Mesothelial cell of epicardium (in vitro differentiated cells): ENCODE data around the gene MXD4. TPM values are rescaled to one million over a fixed set of nuclear protein-coding genes. Genes with fewer than 3 reads are reported as not detected.

ENCODE experiments used
- DNase-seq, 2 experiments: peaks; one replicate each; pipeline ENCODE4 v3.0.0; 2021; ENCODE audit warnings: low spot score in 2 of 2; ENCODE audit not compliant: unreplicated experiment in 2 of 2
- H3K27ac Mint-ChIP-seq: 2 replicates; pipeline ENCODE4 v1.8.0; 2021; ENCODE audit warnings: mixed read lengths
- H3K27me3 Mint-ChIP-seq: 2 replicates; pipeline ENCODE4 v1.8.0; 2021; ENCODE audit warnings: low read depth, mixed read lengths
- H3K36me3 Mint-ChIP-seq: 2 replicates; pipeline ENCODE4 v1.8.0; 2021; ENCODE audit warnings: mixed read lengths
- H3K4me1 Mint-ChIP-seq: 2 replicates; pipeline ENCODE4 v1.8.0; 2021; ENCODE audit warnings: mixed read lengths
- H3K4me3 Mint-ChIP-seq: 2 replicates; pipeline ENCODE4 v1.8.0; 2021; ENCODE audit warnings: mild to moderate bottlenecking, moderate library complexity, mixed read lengths
- H3K9me3 Mint-ChIP-seq: 2 replicates; pipeline ENCODE4 v1.8.0; 2021; ENCODE audit warnings: mixed read lengths
- total RNA-seq: library from RNA; stranded (reverse); gene quantifications from 3 replicates; pipeline ENCODE4 v1.2.1, GENCODE V29; 2021
- TF ChIP-seq, protein P1 (sequence below): fragments of 200-600 bp; sonication (generic); IDR thresholded peaks from one replicate; pipeline ENCODE4 v1.5.0; 2021; ENCODE audit warnings: antibody characterized with exemption; ENCODE audit not compliant: unreplicated experiment

MXD4 gene
- total RNA-seq, 1 donor from 2014 or later, result 104 TPM

DNA sequence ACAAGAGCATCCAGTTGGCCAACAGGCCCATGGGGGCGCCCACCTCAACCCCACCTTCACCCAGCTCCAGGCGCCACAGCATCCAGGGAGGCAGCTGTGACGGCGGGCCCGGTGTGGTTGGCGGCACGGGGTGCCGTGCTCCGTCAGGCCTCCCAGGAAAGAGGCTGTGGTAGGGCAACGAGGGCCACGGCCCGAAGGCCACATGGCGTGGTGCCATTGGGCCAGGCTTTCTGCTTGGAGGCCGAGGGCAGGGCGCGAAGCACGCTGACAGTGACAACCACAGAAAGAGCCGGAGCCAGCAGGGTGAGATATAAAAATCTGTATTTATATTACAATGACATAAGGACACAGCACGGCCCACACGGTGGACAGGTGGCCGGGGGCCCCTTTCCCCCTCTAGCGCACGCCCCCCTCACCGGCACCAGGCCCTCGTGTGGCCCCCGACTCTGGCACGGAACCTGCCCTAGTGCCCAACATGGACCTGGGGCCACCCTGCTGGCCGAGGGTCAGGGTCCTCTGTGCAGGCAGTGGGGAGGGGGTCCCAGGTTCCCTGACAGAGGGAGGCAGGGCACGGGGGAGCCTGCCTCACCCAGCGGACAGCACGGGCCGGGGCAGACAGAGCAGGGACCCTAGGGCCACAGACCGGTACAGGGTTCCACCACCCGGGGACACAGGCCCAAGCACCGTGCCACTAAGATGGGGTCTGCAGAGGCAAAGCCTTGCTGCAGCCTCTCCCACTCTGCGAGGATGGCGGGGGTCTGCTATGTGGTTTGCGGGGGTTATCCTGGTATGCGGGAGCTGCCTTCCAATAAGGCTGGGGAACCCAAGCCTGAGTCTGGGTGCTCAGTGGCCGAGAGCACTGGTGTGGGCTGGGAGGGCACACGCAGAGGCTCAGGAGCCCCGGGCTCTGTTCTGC lies 14.5 kb downstream of the MXD4 start:
- TF ChIP-seq, protein P1, sequence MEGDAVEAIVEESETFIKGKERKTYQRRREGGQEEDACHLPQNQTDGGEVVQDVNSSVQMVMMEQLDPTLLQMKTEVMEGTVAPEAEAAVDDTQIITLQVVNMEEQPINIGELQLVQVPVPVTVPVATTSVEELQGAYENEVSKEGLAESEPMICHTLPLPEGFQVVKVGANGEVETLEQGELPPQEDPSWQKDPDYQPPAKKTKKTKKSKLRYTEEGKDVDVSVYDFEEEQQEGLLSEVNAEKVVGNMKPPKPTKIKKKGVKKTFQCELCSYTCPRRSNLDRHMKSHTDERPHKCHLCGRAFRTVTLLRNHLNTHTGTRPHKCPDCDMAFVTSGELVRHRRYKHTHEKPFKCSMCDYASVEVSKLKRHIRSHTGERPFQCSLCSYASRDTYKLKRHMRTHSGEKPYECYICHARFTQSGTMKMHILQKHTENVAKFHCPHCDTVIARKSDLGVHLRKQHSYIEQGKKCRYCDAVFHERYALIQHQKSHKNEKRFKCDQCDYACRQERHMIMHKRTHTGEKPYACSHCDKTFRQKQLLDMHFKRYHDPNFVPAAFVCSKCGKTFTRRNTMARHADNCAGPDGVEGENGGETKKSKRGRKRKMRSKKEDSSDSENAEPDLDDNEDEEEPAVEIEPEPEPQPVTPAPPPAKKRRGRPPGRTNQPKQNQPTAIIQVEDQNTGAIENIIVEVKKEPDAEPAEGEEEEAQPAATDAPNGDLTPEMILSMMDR, result no peak
- Mint-ChIP-seq H3K4me3 (no peak overlapping the region), H3K4me1 (peaks cover 9% of the 10 kb centered on the region), H3K27me3 (no peaks in the 10 kb centered on the region), H3K9me3 (no peaks in the 10 kb centered on the region), H3K27ac (no peak overlapping the region), H3K36me3 (no peaks in the 10 kb centered on the region)
- DNase-seq, result peak in 1 of 2 experiments; percentile 18

DNA sequence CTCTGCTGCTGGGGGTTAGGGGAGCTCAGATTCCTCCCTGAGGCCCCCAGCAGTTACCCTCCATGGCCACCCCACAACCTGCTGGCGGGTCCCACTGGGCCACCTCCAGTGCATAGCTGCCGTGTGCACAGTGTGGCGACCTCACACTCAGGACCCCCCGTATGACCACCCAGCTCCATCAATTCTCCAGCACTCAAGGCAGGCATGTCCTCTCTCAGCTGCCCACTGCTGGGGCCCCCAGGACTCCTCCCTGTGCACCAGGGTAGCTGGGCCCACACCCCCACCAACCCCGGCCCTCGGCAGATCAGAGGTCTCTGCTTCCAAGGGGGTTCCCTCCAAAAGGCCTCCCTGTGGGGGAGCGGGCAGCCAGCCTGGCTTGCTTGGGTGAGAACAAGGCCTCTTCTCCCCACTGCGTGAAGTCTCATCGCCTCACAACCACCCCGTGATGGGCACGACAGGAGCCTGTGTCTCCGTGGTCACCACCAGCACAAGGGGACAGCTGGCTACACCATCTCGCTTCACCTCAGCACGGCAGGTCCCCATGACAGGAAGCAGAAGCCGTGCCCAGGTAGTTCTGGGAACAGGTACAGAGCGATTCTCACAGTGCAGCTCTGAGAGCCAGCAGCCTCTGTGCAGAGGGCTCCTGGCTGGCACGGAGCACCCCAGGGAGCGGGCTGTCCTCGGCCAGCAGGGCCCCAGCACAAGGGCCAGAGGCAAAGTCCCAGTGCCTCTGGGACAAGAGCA lies 15.4 kb downstream of the MXD4 start:
- Mint-ChIP-seq H3K27me3 (no peaks in the 10 kb centered on the region), H3K36me3 (no peaks in the 10 kb centered on the region), H3K4me3 (no peak overlapping the region), H3K9me3 (no peaks in the 10 kb centered on the region), H3K4me1 (peaks cover 9% of the 10 kb centered on the region), H3K27ac (no peak overlapping the region)
- TF ChIP-seq, protein P1, result no peak
- DNase-seq, result no peak

DNA sequence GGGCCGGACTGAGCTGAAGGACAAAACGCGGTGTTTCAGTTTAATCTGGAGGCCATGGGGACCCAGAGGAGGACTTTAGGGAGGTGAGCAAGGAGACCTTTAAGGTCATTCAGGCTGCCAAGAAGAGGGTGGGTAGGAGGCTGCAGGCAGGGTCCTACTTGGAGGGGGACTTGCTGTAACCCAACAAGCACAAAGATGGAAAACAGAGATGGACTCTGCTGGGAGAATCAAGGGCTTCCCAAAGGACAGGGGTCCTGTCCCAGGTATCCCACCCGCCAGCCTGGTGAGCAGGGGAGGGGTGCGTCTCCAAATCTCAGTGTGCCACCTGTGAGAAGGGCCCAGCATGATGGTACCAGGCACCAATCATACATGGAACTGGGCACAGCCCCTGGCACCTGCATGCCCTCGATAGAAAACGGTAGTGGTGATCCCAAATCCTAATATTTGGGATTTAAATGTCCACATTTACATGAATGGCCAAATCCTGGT lies 16.1 kb downstream of the MXD4 start:
- Mint-ChIP-seq H3K27me3 (no peaks in the 10 kb centered on the region), H3K4me3 (no peak overlapping the region), H3K9me3 (no peaks in the 10 kb centered on the region), H3K36me3 (no peaks in the 10 kb centered on the region), H3K27ac (no peak overlapping the region), H3K4me1 (peaks cover 15% of the 10 kb centered on the region)
- TF ChIP-seq, protein P1, result no peak
- no peak for DNase-seq

DNA sequence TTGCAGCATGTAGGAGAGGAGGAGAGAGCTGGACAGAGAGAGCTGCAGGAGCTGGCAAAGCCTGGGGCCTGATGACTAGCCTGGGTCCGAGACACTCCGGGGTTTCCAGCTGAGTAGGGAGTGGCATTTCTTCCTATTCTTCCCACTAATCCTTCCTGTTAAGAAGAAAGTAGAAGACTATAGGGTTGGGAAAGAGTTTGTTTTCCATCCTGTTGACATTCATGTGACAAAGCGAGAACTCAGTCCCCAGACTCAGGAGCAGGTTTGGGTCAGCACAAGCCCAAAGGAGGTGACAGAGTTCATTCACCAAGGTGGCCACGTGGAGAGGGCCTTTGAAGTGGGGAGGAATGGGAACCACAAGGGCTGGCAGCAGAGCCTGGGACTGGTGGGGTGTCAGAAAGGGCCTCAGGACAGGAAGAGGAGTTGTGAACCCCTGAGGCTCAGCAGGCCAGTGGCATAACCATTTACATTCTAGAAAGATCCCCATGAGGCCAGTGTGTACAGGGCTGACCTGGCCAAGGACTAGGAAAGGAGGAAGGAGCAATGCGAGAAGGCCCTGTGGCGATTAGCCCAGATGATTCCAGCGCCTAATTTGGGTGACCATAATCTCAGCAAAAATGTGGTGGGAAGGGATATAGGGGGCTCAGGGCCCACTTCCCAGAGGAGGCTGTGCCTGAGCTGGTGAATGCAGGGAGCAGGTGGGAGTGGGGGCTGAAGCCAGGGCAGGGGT lies 16.7 kb downstream of the MXD4 start:
- DNase-seq, result no peak
- H3K27me3 Mint-ChIP-seq, result no peaks in the 10 kb centered on the region
- H3K27ac Mint-ChIP-seq, result no peak overlapping the region
- H3K36me3 Mint-ChIP-seq, result no peaks in the 10 kb centered on the region
- H3K4me3 Mint-ChIP-seq, result no peak overlapping the region
- TF ChIP-seq, protein P1, result no peak
- H3K4me1 Mint-ChIP-seq, result peaks cover 21% of the 10 kb centered on the region
- H3K9me3 Mint-ChIP-seq, result no peaks in the 10 kb centered on the region

DNA sequence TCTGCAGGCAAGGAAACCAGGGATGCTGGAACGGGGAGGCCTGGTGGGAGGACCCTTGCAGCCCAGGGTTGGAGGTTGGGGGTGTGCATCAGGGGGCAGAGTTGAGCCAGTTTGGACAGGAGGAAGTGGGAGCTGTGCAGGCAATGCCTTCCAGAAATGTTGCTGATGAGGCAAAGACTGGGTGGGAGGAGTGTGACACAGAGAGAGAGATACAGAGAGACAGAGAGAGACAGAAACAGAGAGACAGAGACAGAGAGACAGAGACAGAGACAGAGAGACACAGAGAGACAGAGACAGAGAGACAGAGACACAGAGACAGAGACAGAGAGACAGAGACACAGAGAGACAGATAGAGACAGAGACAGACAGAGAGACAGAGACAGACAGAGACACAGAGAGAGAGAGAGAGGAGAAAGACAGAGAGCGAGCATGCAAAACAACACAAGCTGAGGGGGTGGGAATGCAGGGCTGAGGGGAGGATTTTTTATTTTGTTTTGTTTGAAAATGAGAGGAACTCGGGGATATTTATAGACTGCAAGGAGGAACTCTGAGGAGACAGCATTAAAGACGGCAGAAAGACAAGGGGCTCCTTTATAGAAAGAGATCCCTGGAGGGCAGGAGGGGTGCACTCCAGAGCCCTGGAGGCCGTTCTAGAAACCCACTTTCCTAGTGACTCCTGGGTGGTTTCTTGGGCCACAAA lies 18.1 kb downstream of the MXD4 start:
- no peak overlapping the region for H3K4me3 Mint-ChIP-seq
- peaks cover 32% of the 10 kb centered on the region for H3K4me1 Mint-ChIP-seq
- no peaks in the 10 kb centered on the region for H3K9me3 Mint-ChIP-seq
- H3K36me3 Mint-ChIP-seq, result no peaks in the 10 kb centered on the region
- no peaks in the 10 kb centered on the region for H3K27me3 Mint-ChIP-seq
- H3K27ac Mint-ChIP-seq, result peak overlapping the region; percentile 17
- DNase-seq, result no peak
- TF ChIP-seq, protein P1, result no peak
